Coronary artery (tissue), 2 donors: ENCODE measurements around the gene PTCSC3.
"Not testable (repeated sequence)": the region's sequence is repeated elsewhere in the genome, so short reads cannot be mapped to it uniquely, and the experiment has no call there.

ENCODE experiments used
- DNase-seq: peaks from one replicate; pipeline ENCODE4 v3.0.0-alpha.2; 2017; ENCODE audit warnings: low spot score
- H3K27ac ChIP-seq, 2 donors: fragments of 200-600 bp; sonication (generic); one replicate each; pipeline ENCODE4 v1.5.1; 2016 to 2019
- H3K4me3 ChIP-seq: fragments of 200-600 bp; sonication (generic); 2 replicates; pipeline ENCODE4 v1.5.1; 2016; ENCODE audit warnings: mild to moderate bottlenecking, moderate library complexity
- TF ChIP-seq, protein P1 (sequence below): fragments of 200-600 bp; sonication (generic); IDR thresholded peaks from one replicate; pipeline ENCODE4 v1.5.1; 2019; ENCODE audit warnings: antibody characterized with exemption

Gene PTCSC3

DNA sequence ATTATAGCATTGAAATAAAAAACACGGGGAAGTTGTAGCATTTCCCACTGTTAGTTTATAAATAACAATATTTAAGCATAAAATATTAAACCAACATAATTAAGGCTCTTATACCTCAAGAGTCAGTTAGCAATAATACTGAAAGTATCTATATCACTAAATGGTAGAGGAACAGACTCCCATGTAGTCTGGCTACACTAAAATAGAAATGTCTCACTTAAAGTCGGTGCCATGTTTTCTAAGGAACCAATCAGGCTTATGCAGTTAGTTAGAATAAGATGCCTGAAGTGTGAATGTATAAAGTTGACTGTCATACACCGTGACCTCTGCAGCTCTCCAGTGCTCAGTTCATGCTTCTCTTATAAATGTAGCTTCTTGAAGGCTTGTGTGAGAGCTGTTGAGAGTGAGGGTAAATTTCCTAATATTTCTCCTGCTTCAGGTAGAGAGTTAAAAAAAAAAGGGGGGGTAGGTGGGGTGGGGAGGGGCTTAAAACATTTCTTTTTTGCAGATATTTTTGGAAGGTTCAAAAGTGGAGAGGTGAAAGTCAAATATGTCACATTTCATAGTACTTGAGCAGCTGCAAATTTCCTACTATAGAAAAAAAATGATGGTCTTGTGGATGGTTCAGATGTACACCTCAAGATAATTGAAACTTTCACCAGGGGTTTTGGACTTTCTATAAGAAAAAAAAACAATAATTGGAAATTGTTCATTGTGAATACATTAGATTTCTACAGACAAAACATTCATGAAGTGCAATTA is 64.5 kb downstream of the PTCSC3 start:
- no peak for DNase-seq
- TF ChIP-seq, protein P1, sequence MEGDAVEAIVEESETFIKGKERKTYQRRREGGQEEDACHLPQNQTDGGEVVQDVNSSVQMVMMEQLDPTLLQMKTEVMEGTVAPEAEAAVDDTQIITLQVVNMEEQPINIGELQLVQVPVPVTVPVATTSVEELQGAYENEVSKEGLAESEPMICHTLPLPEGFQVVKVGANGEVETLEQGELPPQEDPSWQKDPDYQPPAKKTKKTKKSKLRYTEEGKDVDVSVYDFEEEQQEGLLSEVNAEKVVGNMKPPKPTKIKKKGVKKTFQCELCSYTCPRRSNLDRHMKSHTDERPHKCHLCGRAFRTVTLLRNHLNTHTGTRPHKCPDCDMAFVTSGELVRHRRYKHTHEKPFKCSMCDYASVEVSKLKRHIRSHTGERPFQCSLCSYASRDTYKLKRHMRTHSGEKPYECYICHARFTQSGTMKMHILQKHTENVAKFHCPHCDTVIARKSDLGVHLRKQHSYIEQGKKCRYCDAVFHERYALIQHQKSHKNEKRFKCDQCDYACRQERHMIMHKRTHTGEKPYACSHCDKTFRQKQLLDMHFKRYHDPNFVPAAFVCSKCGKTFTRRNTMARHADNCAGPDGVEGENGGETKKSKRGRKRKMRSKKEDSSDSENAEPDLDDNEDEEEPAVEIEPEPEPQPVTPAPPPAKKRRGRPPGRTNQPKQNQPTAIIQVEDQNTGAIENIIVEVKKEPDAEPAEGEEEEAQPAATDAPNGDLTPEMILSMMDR: no peak
- no peak overlapping the region for H3K4me3 ChIP-seq
- H3K27ac ChIP-seq: no peak overlapping the region

- TF ChIP-seq, protein P1: no peak
- Histone ChIP-seq H3K4me3 (no peak overlapping the region), H3K27ac (no peak overlapping the region)
- no peak for DNase-seq
Measured at GRCh38 chr14:36105401-36105800, 71.1 kb downstream of the PTCSC3 start.

- H3K27ac ChIP-seq, H3K4me3 ChIP-seq, DNase-seq: not testable (repeated sequence)
Measured at GRCh38 chr14:36104258-36104657, 72.3 kb downstream of the PTCSC3 start.

GRCh38 chr14:36099619-36100018 is 76.9 kb downstream of the PTCSC3 start:
- no peak for DNase-seq
- no peak overlapping the region for H3K27ac ChIP-seq
- TF ChIP-seq, protein P1: no peak
- no peak overlapping the region for H3K4me3 ChIP-seq

GRCh38 chr14:36097356-36097755 is 79.2 kb downstream of the PTCSC3 start:
- Histone ChIP-seq H3K4me3 (no peak overlapping the region), H3K27ac (no peak overlapping the region)
- DNase-seq: no peak
- TF ChIP-seq, protein P1: no peak

- DNase-seq: no peak
- Histone ChIP-seq H3K4me3 (no peak overlapping the region), H3K27ac (no peak overlapping the region)
- TF ChIP-seq, protein P1: no peak
Measured at GRCh38 chr14:36096090-36096489, 80.4 kb downstream of the PTCSC3 start.

- TF ChIP-seq, protein P1: no peak
- Histone ChIP-seq H3K27ac (no peak overlapping the region), H3K4me3 (no peak overlapping the region)
- no peak for DNase-seq
Measured at GRCh38 chr14:36094963-36095362, 81.6 kb downstream of the PTCSC3 start.
